ENCODE data around the gene PTGIR.

GRCh38 chr19:46620267-46620666 lies 4.6 kb downstream of the PTGIR start:
- TF ChIP-seq CTCF (IDR thresholded peaks at IDR 0.05), result no peak
- TF ChIP-seq EP300 (IDR thresholded peaks at IDR 0.05), result no peak
- no peak for TF ChIP-seq POLR2A (IDR thresholded peaks at IDR 0.05; ENCODE audit: low read depth)
- no peak for TF ChIP-seq POLR2AphosphoS5 (IDR thresholded peaks at IDR 0.05)
